GM18499 (cell line): ENCODE results near the gene CFAP299.
"Not testable (repeated sequence)": the region's sequence is repeated elsewhere in the genome, so short reads cannot be mapped to it uniquely, and the experiment has no call there.

Experiments
- ATAC-seq: cut with Tn5 transposase; IDR thresholded peaks from one replicate; pipeline ENCODE4 v1.9.1; 2021; ENCODE audit warnings: moderate number of reproducible peaks; ENCODE audit not compliant: insufficient read depth, unreplicated experiment

The CFAP299 gene

GRCh38 chr4:80324171-80324570 is 11.4 kb upstream of the CFAP299 start:
- no peak for ATAC-seq

DNA sequence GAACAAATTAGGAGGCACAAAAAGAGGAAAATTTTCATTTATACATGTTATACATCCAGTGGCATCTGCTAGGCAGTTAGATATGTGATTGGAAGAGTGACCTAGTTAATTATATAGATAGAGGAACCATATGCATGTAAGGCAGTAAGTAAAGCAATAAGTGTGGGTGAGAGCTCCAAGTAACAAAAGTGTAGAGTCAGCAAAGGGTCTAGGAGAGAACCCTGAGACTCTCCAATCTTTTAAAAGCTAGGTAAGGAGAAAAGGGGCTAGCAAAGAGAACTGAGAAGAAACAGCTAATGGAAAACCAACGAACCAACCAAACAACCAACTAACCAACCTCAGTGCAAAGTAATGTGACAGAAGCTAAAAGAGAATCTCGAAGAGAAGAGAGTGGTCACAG is 3.8 kb upstream of the CFAP299 start:
- ATAC-seq = no peak

GRCh38 chr4:80333121-80333520 is 2.4 kb upstream of the CFAP299 start:
- ATAC-seq = no peak

DNA sequence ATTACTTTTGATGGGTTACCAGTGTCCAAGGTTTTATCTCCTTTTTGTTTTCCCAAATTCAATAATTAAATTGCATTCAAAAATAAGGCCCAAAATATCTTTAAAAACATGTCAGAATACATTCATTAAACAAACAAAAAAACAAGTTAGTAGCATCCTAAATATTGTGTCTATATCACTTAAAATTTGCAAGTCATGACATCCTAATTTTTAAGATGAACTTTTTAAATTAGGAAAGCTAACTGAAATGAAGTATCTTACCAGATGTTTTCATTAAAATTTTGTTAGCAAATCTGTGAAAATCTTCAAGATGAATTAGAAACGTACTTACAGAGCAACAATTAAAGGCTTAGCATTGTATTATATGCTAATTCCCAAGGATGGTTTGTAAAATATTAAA is 962 bp upstream of the CFAP299 start:
- no peak for ATAC-seq

DNA sequence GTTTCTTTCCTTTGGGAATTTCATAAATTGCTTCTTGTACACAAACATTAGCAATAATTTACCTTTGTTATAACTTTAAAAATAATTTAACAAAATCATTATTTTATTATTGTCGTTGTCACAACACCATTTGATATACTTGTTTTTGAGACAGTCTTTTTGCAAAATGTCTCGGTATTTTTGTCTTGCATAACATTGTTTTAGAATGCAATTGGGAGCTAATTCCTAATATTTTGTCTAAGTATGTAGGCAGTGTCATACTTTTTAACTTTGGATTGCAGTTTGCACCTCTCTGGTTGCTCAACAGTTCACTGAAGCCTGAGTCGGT is 340 bp upstream of the CFAP299 start:
- no peak for ATAC-seq

DNA sequence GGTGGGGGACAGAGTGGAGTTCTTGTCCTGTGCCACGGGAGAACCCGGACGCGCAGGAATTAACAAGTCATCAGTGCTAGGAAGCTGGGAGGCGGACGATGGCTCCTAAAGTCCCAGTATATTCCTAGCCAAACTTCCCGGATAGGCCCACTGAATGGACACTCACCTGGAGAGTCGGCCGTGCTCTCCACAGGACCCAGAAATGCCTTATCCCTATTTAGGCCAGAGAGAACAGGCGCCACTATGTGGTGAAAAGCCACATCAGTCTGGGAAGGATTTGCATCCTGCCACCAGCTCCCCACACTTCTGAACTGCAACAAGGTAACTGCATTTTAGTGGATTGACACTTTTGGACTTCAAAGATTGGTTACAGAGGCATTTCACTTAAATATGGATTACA is 1.1 kb downstream of the CFAP299 start:
- ATAC-seq = no peak

DNA sequence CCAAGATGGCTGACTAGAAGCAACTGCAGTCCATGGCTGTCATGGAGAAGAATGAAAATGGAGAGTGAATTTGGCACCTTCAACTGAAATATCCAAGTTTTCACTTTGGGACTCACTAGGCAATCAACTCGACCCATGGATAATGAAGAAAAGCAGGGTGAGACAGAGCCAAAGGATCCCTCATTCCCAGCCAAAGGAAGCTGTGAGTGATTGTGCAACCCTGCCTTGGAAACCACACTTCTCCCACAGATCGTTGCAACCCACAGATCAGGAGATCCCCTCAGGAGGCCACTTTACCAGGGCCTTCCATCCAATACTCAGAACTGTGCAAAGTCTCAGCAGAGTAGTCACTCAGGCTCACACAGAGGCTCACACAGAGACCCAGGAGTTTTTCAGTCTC is 4.5 kb downstream of the CFAP299 start:
- no peak for ATAC-seq

GRCh38 chr4:80342684-80343083 is 7.2 kb downstream of the CFAP299 start:
- not testable (repeated sequence) for ATAC-seq

GRCh38 chr4:80343887-80344286 is 8.4 kb downstream of the CFAP299 start:
- no peak for ATAC-seq

DNA sequence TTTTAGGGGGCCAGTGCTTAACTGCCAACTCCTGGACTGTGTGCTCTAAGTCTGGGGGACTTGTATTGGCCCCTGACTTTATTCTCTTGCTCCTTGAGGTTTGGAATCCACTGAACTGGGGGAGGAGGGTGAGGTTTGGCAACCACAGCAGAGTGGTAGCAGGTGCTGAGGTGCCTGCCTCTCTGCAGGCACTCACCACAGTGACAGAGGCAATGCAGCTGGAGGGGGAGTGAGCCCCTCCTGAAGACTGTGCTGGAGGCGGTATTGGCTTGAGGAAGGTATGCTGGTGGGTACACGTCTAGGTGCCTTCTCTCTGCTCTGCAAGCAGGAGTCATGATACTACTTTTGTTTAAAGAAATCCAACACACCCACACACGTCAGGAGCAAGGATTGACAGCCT is 24.6 kb downstream of the CFAP299 start:
- no peak for ATAC-seq

GRCh38 chr4:80360900-80361299 is 25.4 kb downstream of the CFAP299 start:
- ATAC-seq = no peak

DNA sequence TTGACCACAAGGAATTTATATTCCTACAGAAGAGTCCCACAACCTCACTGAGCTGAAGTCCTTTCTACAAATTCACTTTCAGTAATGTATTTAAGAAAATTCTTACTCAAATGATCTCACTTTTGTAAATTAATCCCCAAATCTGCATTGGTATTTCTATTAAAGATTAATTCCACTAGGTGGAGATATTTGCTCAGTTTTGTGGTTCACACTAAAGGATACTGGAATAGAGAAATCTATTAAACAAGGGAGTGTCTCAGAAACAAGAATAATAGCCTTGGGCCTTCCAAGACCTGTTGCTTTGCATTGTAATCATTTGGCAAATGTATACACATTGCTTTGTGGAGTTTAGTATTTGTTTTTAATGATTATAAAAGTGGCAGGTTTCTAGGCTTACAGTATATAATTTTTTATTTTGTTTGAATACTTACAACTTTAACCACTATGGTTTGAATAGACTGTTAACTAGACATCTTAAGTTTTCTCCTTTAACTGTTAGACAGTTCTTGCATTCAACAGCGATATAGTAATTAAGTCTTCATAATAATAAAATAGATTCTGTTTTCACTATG is 25.9 kb downstream of the CFAP299 start:
- no peak for ATAC-seq

DNA sequence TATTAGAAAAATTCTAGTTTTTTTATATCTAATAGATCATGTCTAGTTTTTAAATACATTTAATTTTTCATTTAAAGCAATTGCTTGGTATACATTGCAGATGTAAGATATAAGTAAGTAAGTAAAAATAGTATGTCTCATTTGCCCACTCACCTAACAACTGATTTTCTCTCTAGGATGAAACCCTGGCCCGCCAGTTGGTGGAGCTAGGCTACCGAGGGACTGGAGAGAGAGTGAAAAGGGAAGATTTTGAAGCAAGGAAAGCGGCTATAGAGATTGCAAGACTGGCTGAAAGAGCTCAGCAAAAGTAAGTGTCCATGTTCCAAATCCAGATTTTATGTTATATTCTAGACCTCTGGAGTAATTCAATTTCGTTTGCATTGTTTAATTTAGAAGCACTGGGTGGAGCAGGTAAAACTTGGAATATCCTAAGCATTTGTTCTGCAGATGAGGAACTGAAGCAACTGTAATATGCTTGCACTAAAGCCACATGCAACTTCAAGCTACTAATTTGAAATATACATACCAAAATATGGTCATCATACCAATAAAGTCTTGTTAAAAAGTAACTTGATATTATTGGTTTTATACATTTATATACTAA is 27.1 kb downstream of the CFAP299 start:
- ATAC-seq = no peak

GRCh38 chr4:80365928-80366327 is 30.4 kb downstream of the CFAP299 start:
- ATAC-seq = no peak

- no peak for ATAC-seq
Measured at GRCh38 chr4:80367737-80368136, 32.2 kb downstream of the CFAP299 start.

DNA sequence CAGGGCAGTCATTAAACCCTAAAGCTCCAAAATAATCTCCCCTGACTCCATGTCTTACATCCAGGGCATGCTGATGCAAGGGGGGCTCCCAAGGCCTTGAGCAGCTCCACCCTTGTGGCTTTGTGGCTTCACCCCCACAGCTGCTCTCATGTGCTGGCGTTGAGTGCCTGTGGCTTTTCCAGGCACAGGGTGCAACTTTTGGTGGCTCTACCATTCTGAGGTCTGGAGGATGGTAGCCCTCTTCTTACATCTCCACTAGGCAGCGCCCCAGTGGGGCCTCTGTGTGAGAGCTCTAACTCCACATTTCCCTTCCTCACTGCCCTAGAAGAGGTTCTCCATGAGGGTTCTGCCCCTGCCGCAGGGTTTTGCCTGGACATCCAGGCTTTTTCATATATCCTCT is 35.1 kb downstream of the CFAP299 start:
- ATAC-seq = no peak

DNA sequence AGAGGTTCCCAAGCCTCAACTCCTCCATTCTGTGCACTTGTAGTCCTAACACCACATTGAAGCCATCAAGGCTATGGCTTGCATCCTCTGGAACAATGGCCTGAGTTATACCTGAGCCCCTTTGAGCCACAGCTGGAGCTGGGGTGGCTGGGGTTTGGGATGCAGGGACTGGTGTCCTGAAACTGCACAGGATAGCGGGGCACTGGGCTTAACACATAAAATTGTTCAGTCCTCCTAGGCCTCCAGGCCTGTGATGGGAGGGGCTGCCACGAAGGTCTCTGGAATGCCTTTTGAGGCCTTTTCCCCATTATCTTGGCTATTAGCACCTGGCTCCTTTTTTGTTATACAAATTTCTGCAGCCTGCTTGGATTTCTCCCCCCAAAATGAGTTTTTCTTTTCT is 35.5 kb downstream of the CFAP299 start:
- no peak for ATAC-seq

DNA sequence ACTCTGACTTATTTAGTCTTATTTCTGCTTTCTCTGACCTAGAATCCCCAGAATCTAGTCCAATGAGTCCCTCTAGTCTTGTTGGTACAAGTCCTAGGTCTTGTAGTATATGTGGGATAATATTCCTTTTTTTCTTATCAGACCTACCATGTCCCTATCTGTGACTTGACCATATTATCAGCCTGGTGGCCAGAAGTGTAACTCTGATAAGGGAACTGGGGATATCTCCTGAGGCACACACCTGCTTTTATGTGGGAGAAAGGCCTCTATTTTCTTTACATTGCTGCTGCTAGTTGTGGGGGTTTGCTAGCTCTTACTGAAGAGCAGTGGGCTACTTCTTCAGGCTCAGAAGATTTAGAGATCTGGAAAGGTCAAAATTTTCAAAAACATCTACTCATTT is 38.6 kb downstream of the CFAP299 start:
- no peak for ATAC-seq

DNA sequence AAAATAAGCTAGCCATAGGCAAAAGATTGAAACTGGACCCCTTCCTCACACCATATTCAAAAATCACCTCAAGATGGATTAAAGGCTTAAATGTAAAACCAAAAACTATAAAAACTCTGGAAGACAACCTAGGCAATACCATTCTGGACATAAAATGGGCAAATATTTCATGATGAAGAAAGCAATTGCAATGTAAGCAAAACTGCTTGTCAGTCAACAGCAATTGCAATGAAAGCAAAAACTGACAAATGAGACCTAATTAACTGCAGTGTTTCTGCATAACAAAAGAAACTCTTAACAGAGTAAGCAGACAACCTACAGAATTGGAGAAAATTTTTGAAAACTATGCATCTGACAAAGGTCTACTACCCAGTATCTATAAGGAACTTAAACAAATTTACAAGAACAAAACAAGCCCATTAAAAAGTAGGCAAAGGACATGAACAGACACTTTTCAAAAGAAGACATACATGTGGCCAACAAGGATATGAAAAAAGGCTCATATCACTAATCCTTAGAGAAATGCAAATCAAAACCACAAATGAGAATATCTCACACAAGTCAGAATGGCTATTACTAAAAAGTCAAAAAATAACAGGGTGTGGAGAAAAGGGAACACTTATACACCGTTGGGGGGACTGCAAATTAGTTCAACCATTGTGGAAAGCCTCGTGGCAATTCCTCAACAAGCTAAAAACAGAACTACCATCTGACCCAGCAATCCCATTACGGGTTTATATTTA is 46.7 kb downstream of the CFAP299 start:
- ATAC-seq = no peak

DNA sequence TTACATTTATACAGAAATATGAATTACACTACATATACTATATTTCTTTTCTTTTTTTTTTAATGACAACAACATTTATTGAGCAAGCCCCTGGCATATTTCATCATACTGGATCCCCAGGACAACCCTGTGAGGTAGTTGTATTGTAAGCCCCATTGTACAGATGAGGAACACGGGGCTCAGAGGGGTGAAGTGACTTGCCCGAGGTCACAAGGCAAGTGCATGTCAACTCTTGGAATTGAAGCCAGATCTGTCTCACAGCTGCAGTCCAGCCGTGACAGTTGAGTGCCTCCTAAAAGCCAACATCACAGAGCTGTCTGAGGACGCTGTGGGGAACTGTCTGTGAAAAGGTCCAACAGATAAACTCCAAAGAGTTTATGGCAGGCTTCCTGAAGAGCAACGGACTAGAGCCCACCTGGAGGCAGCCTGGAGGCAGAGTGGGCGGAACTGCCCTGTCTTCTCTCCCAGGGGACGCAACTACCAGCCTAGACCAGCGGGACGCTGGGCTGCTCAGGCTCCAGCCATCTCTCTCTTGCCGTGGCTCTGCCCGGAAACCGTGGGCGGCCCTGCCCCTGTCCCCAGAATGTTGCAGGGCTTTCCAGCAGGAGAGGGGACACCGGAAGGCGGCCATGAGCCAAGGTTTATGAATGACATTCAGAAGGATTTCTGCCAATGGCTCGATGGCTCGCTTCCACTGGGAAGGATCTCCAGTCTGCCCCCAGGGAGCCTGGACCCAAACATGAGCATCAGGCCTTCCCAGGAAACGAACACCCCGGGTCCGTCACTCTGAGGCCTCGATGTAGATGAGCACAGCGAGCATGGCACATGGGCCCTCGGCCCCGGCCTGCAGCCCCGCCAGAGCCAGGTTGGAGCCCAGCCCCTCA is 50.1 kb downstream of the CFAP299 start:
- no peak for ATAC-seq

DNA sequence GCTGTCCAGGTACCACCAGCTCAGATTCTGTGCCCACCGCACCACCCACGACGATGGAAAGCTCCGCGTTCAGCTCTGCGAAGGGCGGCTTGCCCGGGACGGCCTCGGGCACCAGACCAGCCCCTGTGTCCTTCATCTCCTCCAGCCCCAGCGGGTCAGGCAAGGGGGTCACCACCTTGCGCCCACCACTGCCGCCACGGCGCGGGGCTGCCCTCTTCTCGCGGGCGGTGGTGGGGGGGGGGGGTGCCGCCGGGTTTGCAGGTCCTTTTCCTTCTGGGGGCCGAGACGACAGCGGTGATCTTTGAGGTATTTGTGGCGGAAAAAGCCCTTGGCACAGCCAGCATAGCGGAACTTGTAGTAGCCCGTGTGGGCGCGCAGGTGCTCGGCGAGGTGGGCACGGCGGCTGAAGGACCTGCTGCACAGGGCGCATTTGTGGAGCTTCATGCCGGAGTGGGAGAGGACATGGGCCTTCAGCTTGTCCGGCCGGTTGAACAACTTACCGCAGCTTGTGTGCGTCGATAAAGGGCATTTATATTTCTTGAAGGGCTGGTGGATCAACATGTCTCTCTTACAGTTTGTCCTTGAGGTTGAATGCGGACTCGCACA is 50.9 kb downstream of the CFAP299 start:
- no peak for ATAC-seq
